ENCODE results near the gene WDR36. TPM values are rescaled to one million over a fixed set of nuclear protein-coding genes. Genes with fewer than 3 reads are reported as not detected.

The WDR36 gene
- 24.3 and 27.7 TPM in 2 replicates for total RNA-seq (2014; rRNA removed; shearing (Covaris generic))
- polyA plus RNA-seq (2016; fragmentation: Nextera tagmentation; extraction: Ambion mirVana), result 17.1 and 17.4 TPM in 2 replicates

DNA sequence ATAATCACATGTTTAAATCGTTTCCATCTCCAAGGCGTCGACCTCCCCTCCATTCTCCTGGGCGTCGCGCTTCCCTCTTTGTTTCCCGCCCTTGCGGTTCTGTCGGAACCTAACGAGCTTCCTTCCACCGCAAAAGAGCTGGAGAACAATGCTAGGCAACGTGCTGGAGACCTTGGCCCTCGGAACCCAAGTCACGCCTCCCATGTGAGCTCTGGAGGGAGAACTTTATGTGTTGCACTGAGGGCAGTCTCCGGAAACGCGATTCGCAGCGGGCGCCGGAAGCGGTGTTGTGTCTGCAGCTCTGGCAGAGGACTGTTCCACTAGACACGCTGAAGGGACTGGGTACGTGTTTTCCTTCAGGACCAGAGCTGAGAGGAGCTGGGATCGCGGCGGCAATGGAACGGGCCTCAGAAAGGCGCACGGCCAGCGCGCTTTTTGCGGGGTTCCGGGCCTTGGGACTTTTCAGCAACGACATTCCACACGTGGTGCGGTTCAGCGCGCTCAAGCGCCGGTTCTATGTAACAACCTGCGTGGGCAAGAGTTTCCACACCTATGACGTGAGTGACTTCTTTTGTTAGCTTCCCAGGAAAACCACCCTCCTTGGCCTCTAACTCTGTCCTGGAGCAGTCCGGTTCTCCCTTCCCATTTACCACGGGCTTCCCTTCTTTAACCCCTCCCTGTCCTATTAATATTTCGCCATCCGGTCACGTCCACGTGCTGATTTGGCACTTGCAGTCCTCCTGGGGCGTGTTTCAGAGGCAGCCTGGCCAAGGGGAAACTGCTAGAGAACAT lies at the start of gene WDR36:
Gene WDR36, plus strand, starts transcription at position 287 of the 792 bp plus-strand sequence. Its CDS starts 109 bp downstream, at position 396.
- H3K36me3 ChIP-seq (ENCODE audit: low read depth), result peaks cover 5% of the 10 kb centered on the region
- in situ Hi-C loops (cut with MboI), result no loop called here
- peak within 1 kb of the TSS; percentile 95 for H3K4me2 ChIP-seq (ENCODE audit: unreplicated experiment)
- H3F3A ChIP-seq (ENCODE audit: insufficient read depth), result no peaks in the 10 kb centered on the region
- H3K9ac ChIP-seq, result peak within 1 kb of the TSS; percentile 84
- no peak for TF ChIP-seq EZH2 (IDR thresholded peaks at IDR 0.05; ENCODE audit: insufficient read depth, poor library complexity, severe bottlenecking)
- TF ChIP-seq EZH2phosphoT487 (IDR thresholded peaks at IDR 0.05; ENCODE audit: insufficient read depth, low read depth), result no peak
- 4% methylated on average over 50 of the region's 50 CpGs for WGBS, 2 experiments (ENCODE audit: low coverage in 1 of 2, low lambda C conversion rate in 2 of 2, missing lambda C conversion rate in 2 of 2)
- no peaks in the 10 kb centered on the region for H3K27me3 ChIP-seq (replicated peaks; ENCODE audit: insufficient read depth)
- peak within 1 kb of the TSS; percentile 64 for H3K27ac ChIP-seq
- peak within 1 kb of the TSS; percentile 100 for H2AFZ ChIP-seq
- H3K79me2 ChIP-seq (ENCODE audit: insufficient read depth), result peaks cover 44% of the 10 kb centered on the region
- peak; percentile 94 for DNase-seq
- peaks cover 8% of the 10 kb centered on the region for H3K4me1 ChIP-seq (ENCODE audit: insufficient read depth)
- no peaks in the 10 kb centered on the region for H3K9me2 ChIP-seq (ENCODE audit: insufficient read depth)
- peak within 1 kb of the TSS; percentile 97 for H3K4me3 ChIP-seq
- H4K20me1 ChIP-seq (ENCODE audit: insufficient read depth), result no peaks in the 10 kb centered on the region
- H3K9me3 ChIP-seq (ENCODE audit: low read depth), result no peaks in the 10 kb centered on the region

DNA sequence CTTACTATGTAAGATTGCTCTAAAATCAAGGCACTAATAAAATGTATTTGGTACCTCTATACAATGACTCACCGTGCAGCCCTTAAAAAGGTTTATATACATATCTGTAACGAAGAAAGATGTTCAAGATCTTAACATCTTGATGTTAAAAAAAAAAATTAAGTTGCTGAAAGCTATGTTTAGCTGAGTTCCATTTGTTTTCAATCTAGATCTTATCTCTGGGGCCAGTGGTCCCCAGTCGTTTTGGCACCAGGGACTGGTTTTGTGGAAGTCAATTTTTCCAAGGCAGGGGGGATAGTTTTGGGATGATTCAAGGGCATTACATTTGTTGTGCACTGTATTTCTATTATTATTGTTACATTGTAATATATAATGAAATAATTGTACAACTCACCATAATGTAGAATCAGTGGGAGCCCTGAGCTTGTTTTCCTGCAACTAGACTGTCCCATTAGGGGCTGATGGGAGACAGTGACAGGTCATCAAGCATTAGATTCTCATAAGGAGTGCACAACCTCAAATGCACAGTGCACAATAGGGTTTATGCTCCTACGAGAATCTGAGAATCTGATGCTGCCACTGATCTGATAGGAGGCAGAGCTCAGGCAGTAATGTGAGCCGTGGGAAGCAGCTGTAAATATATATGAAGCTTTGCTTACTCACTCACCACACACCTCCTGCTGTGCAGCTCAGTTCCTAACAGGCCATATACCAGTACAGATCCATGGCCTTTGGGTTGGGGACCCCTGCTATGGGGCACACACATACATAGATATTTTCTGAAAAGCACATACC lies 48.2 kb upstream of the WDR36 start:
- Histone ChIP-seq H3F3A (ENCODE audit: insufficient read depth) (no peaks in the 10 kb centered on the region), H3K4me2 (ENCODE audit: unreplicated experiment) (no peak overlapping the region), H3K4me1 (ENCODE audit: insufficient read depth) (no peaks in the 10 kb centered on the region)

DNA sequence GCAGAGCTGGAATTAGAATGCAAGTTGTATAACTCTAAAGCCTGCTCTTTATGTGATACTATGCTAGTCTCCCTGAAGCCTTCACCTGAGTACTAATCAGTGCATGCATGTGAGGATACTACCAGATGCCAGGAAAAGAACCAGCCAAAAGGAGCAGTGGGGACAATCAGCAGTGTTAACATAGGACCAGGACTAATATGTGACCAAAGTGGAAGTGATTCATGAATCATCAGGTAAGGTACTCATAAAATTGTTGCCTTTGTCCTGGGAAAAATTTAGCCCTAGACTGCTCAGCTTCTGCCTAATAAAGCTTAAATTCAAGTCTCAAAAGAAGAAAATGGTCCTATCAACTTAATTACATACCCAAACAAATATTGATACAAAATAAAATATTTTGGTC lies 34.1 kb upstream of the WDR36 start:
- no peaks in the 10 kb centered on the region for H3F3A ChIP-seq (ENCODE audit: insufficient read depth)
- TF ChIP-seq EZH2phosphoT487 (IDR thresholded peaks at IDR 0.05; ENCODE audit: insufficient read depth, low read depth) (no peak), EZH2 (IDR thresholded peaks at IDR 0.05; ENCODE audit: insufficient read depth, poor library complexity, severe bottlenecking) (no peak)
- H3K79me2 ChIP-seq (ENCODE audit: insufficient read depth), result no peaks in the 10 kb centered on the region
- no peak overlapping the region for H3K4me3 ChIP-seq
- no peak overlapping the region for H3K9ac ChIP-seq
- no peak overlapping the region for H3K27ac ChIP-seq
- H3K4me2 ChIP-seq (ENCODE audit: unreplicated experiment), result no peak overlapping the region
- H3K4me1 ChIP-seq (ENCODE audit: insufficient read depth), result no peaks in the 10 kb centered on the region
- no peaks in the 10 kb centered on the region for H3K9me3 ChIP-seq (ENCODE audit: low read depth)
- in situ Hi-C loops (cut with MboI), result no loop called here
- H3K36me3 ChIP-seq (ENCODE audit: low read depth), result no peaks in the 10 kb centered on the region
- H4K20me1 ChIP-seq (ENCODE audit: insufficient read depth), result no peaks in the 10 kb centered on the region
- H3K27me3 ChIP-seq (replicated peaks; ENCODE audit: insufficient read depth), result peaks cover 40% of the 10 kb centered on the region
- no peak overlapping the region for H2AFZ ChIP-seq
- no peak for DNase-seq
- no peaks in the 10 kb centered on the region for H3K9me2 ChIP-seq (ENCODE audit: insufficient read depth)

More for the DNA sequence above, 48.2 kb upstream of the WDR36 start:
- H4K20me1 ChIP-seq (ENCODE audit: insufficient read depth), result no peaks in the 10 kb centered on the region
- H3K9me2 ChIP-seq (ENCODE audit: insufficient read depth), result no peaks in the 10 kb centered on the region
- peak; percentile 10 for DNase-seq
- TF ChIP-seq EZH2phosphoT487 (IDR thresholded peaks at IDR 0.05; ENCODE audit: insufficient read depth, low read depth) (no peak), EZH2 (IDR thresholded peaks at IDR 0.05; ENCODE audit: insufficient read depth, poor library complexity, severe bottlenecking) (no peak)
- no peak overlapping the region for H2AFZ ChIP-seq
- no peaks in the 10 kb centered on the region for H3K27me3 ChIP-seq (replicated peaks; ENCODE audit: insufficient read depth)
- no peak overlapping the region for H3K4me3 ChIP-seq
- no peaks in the 10 kb centered on the region for H3K36me3 ChIP-seq (ENCODE audit: low read depth)
- no peaks in the 10 kb centered on the region for H3K9me3 ChIP-seq (ENCODE audit: low read depth)
- H3K9ac ChIP-seq, result no peak overlapping the region
- WGBS, 2 experiments (ENCODE audit: low coverage in 1 of 2, low lambda C conversion rate in 2 of 2, missing lambda C conversion rate in 2 of 2), result 14 to 19% methylated on average over 5 of the region's 5 CpGs
- in situ Hi-C loops (cut with MboI), result no loop called here
- H3K27ac ChIP-seq, result no peak overlapping the region
- no peaks in the 10 kb centered on the region for H3K79me2 ChIP-seq (ENCODE audit: insufficient read depth)

DNA sequence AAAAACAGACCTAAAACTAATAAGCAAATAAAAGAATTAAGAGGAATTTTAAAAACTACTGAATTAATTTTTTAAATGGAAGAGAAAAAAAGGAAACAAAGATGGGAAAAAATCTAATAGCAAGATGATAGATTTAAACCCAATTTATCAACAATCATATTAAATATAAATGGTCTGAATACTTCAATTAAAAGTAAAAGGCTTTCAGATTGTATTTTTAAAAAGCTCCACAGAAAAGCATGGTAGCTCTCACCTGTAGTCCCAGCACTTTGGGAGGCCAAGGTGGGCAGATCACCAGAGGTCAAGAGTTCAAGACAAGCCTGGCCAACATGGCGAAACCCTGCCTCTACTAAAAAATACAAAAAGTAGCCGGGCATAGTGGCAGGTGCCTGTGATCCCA lies 32.0 kb upstream of the WDR36 start:
- TF ChIP-seq EZH2 (IDR thresholded peaks at IDR 0.05; ENCODE audit: insufficient read depth, poor library complexity, severe bottlenecking), result no peak
- no peak for TF ChIP-seq EZH2phosphoT487 (IDR thresholded peaks at IDR 0.05; ENCODE audit: insufficient read depth, low read depth)
- in situ Hi-C loops (cut with MboI), result no loop called here
- DNase-seq, result no peak

More for the DNA sequence above, 32.0 kb upstream of the WDR36 start:
- no peak overlapping the region for H3K27ac ChIP-seq
- H3K4me1 ChIP-seq (ENCODE audit: insufficient read depth), result no peaks in the 10 kb centered on the region
- no peaks in the 10 kb centered on the region for H3F3A ChIP-seq (ENCODE audit: insufficient read depth)
- no peak overlapping the region for H3K9ac ChIP-seq
- no peaks in the 10 kb centered on the region for H3K36me3 ChIP-seq (ENCODE audit: low read depth)
- no peak overlapping the region for H3K4me2 ChIP-seq (ENCODE audit: unreplicated experiment)
- no peak overlapping the region for H3K4me3 ChIP-seq
- H4K20me1 ChIP-seq (ENCODE audit: insufficient read depth), result no peaks in the 10 kb centered on the region
- H3K79me2 ChIP-seq (ENCODE audit: insufficient read depth), result no peaks in the 10 kb centered on the region
- peaks cover 26% of the 10 kb centered on the region for H3K27me3 ChIP-seq (replicated peaks; ENCODE audit: insufficient read depth)
- no peaks in the 10 kb centered on the region for H3K9me2 ChIP-seq (ENCODE audit: insufficient read depth)
- whole genome bisulfite sequencing, 2 experiments (ENCODE audit: low coverage in 1 of 2, low lambda C conversion rate in 2 of 2, missing lambda C conversion rate in 2 of 2), result 47 to 62% methylated on average over 2 of the region's 2 CpGs
- H3K9me3 ChIP-seq (ENCODE audit: low read depth), result no peaks in the 10 kb centered on the region
- no peak overlapping the region for H2AFZ ChIP-seq
